Ovary (tissue), 9 donors: Measurements from ENCODE around the gene COX4I2. TPM values are rescaled to one million over a fixed set of nuclear protein-coding genes. Genes with fewer than 3 reads are reported as not detected.
A peak's percentile ranks its signal among the peaks of the same experiment; 100 is the strongest.

ENCODE experiments used
- DNase-seq, 5 donors: peaks; one replicate each; pipeline ENCODE4 v3.0.0-alpha.2; 2019 to 2020
- H3K27ac ChIP-seq, 2 donors: fragments of 200-600 bp; one replicate each; pipeline versions ENCODE4 v1.5.1 to v1.8.0; 2019 to 2022
- H3K27me3 ChIP-seq: fragments of 200-600 bp; one replicate; pipeline ENCODE4 v1.8.0; 2022
- H3K36me3 ChIP-seq: fragments of 200-600 bp; sonication (generic); one replicate; pipeline ENCODE4 v1.5.1; 2019
- H3K4me1 ChIP-seq: one replicate; pipeline ENCODE4 v1.8.1; 2013; ENCODE audit warnings: mild to moderate bottlenecking, moderate library complexity; ENCODE audit not compliant: insufficient read depth
- H3K4me3 ChIP-seq: fragments of 200-600 bp; sonication (generic); one replicate; pipeline ENCODE4 v1.5.1; 2017
- H3K9me3 ChIP-seq, 2 donors: fragments of 200-600 bp in 1 of 2; sonication (generic) in 1 of 2; one replicate each; pipeline versions ENCODE4 v1.5.1 to v1.8.1; 2013 to 2019; ENCODE audit warnings: mild to moderate bottlenecking in 1 of 2, moderate library complexity in 1 of 2
- CTCF ChIP-seq, 3 donors: fragments of 450-650 bp in 2 of 3; fragments of 200-600 bp in 1 of 3; IDR thresholded peaks; one replicate each; pipeline versions ENCODE4 v1.5.1 to v1.8.0; 2016 to 2022; ENCODE audit warnings: antibody characterized with exemption in 3 of 3, mild to moderate bottlenecking in 1 of 3
- EP300 ChIP-seq: sonication (generic); formaldehyde crosslinking; IDR thresholded peaks from one replicate; pipeline ENCODE4 v1.6.1; 2017; ENCODE audit warnings: antibody characterized with exemption
- POLR2A ChIP-seq: fragments of 450-650 bp; IDR thresholded peaks from one replicate; pipeline ENCODE4 v1.6.1; 2017; ENCODE audit warnings: antibody characterized with exemption, mild to moderate bottlenecking, moderate library complexity
- WGBS, 3 donors: extraction: QIAGEN DNeasy Blood & Tissue Kit in 1 of 3; methylation state at CpG; one replicate each; pipeline versions ENCODE4 v1.1.5 to v1.1.7; 2013 to 2017; 5-methylcytosine and 5-hydroxymethylcytosine counted together
- intact Hi-C, 4 donors: fragments of 100-400 bp; cut with DNase I; formaldehyde crosslinking; loops; one replicate each; pipeline versions ENCODE4 v1.11.0 to v1.15.1; 2022 to 2023
- polyA plus RNA-seq, 2 donors: library from polyadenylated mRNA; stranded (reverse); fragments of 200-250 nt in 1 of 2; fragments of 350-450 nt in 1 of 2; fragmentation: Illumina TruSeq in 1 of 2; extraction: RNeasy Lipid Tissue Mini Kit (QIAGEN cat#74804) in 1 of 2; gene quantifications; one replicate each; pipeline ENCODE4 v1.2.3, GENCODE V29; 2013 to 2014
- total RNA-seq, 7 donors: library from RNA; depleted of rRNA in 2 of 7; stranded (reverse); fragments of >200 nt in 2 of 7; fragmentation: NEBNext Ultra II Directional in 3 of 7; extraction: Animal tissue kit (Norgen Biotek cat#: 25700) in 3 of 7; gene quantifications; one replicate each; pipeline versions ENCODE4 v1.1.0 to v1.2.4, GENCODE V29; 2016 to 2023
- donor health status: DM: no; HTN: no; CAD: no; lungs with moderate emphysema.
- donor health status: DM: no; HTN: no; CAD: no.
- donor health status: Bipolar disorder and iron deficiency.
- donor health status: DM: yes; HTN: yes; CAD: no.
- donor health status: DM: no; HTN: no; CAD: no.
- donor health status: DM: yes; HTN: yes; CAD: no.

Gene COX4I2
- total and polyA plus RNA-seq, 9 donors: 1.1 to 6.6 (median 2.4) TPM; not detected in 1

GRCh38 chr20:31671324-31671723 lies 33.6 kb downstream of the COX4I2 start:
- TF ChIP-seq POLR2A: no peak
- TF ChIP-seq CTCF (IDR thresholded peaks at IDR 0.05): no peak
- TF ChIP-seq EP300: no peak
- no peaks in the 10 kb centered on the region for H3K27me3 ChIP-seq
- 97 to 100% (median 98%) methylated on average over 2 of the region's 2 CpGs for WGBS, 3 donors
- no peaks in the 10 kb centered on the region for H3K9me3 ChIP-seq
- H3K36me3 ChIP-seq: no peaks in the 10 kb centered on the region
- H3K4me3 ChIP-seq: no peak overlapping the region
- peak overlapping the region; percentile 1 to 57 for H3K27ac ChIP-seq
- intact Hi-C loops: loop anchor here in 1 of 4 donors (2.0 kb wide), 1 partner anchor 47 kb away; no protein-coding TSS in a partner anchor
- no peak for DNase-seq
- H3K4me1 ChIP-seq: peaks cover 34% of the 10 kb centered on the region

- Histone ChIP-seq H3K36me3 (no peaks in the 10 kb centered on the region), H3K9me3 (no peaks in the 10 kb centered on the region), H3K4me3 (no peak overlapping the region), H3K4me1 (peaks cover 36% of the 10 kb centered on the region), H3K27me3 (no peaks in the 10 kb centered on the region), H3K27ac (no peak overlapping the region)
- DNase-seq: no peak
- intact Hi-C loops: no loop called here
- no peak for TF ChIP-seq CTCF (IDR thresholded peaks at IDR 0.05)
- no peak for TF ChIP-seq EP300
- no peak for TF ChIP-seq POLR2A
Measured at GRCh38 chr20:31673435-31673834, 35.7 kb downstream of the COX4I2 start.

- Histone ChIP-seq H3K27me3 (no peaks in the 10 kb centered on the region), H3K27ac (no peak overlapping the region), H3K36me3 (no peaks in the 10 kb centered on the region), H3K9me3 (no peaks in the 10 kb centered on the region), H3K4me3 (no peak overlapping the region), H3K4me1 (peaks cover 40% of the 10 kb centered on the region)
- no peak for DNase-seq
- no peak for TF ChIP-seq CTCF (IDR thresholded peaks at IDR 0.05)
- no peak for TF ChIP-seq POLR2A
- no peak for TF ChIP-seq EP300
- WGBS, 3 donors: 67 to 75% (median 71%) methylated on average over 2 of the region's 2 CpGs
- intact Hi-C loops: no loop called here
Measured at GRCh38 chr20:31673943-31674463, 36.3 kb downstream of the COX4I2 start.

- Histone ChIP-seq H3K27ac (peak overlapping the region in 1 of 2 donors; percentile 61), H3K9me3 (no peaks in the 10 kb centered on the region), H3K36me3 (no peaks in the 10 kb centered on the region), H3K4me3 (no peak overlapping the region), H3K4me1 (peaks cover 42% of the 10 kb centered on the region), H3K27me3 (no peaks in the 10 kb centered on the region)
- DNase-seq: peak in 3 of 5 donors; percentile 40 to 60 (median 58)
- intact Hi-C loops: no loop called here
- 26 to 35% (median 31%) methylated on average over 10 of the region's 10 CpGs for WGBS, 3 donors
- no peak for TF ChIP-seq EP300
- no peak for TF ChIP-seq CTCF (IDR thresholded peaks at IDR 0.05)
- TF ChIP-seq POLR2A: no peak
Measured at GRCh38 chr20:31674895-31675827, 37.4 kb downstream of the COX4I2 start.
